GM12878 (cell line): ENCODE measurements around the gene YPEL2. TPM values are rescaled to one million over a fixed set of nuclear protein-coding genes. Genes with fewer than 3 reads are reported as not detected.

Source experiments
- ATAC-seq: fragments of 200-7000 bp; cut with Tn5 transposase; 3 replicates; pipeline ENCODE4 v1.9.1; 2020; ENCODE audit warnings: mild to moderate bottlenecking, moderate library complexity
- BruUV-seq: library from RNA; stranded (reverse); fragments of 400-500 nt; replicated peaks from 2 replicates; lab custom pipeline; 2021; lab: Mats Ljungman, UMichigan
- CTCF ChIA-PET: fragments of 300-600 bp; sonication (Branson Sonifier 250); formaldehyde crosslinking; extraction: SDS; loops from one replicate; lab custom pipeline; 2021; ENCODE audit warnings: inconsistent platforms; lab: Yijun Ruan, JAX
- POLR2A ChIA-PET: fragments of 350-600 bp; formaldehyde crosslinking; extraction: SDS; loops from one replicate; lab custom pipeline; 2021; ENCODE audit warnings: inconsistent platforms; lab: Charles Lee
- RAD21 ChIA-PET: fragments of 300-600 bp; sonication (Branson Sonifier 250); formaldehyde crosslinking; loops from one replicate; lab custom pipeline; 2023; ENCODE audit warnings: antibody characterized with exemption; ENCODE audit not compliant: unreplicated experiment; lab: Charles Lee
- SMC1A ChIA-PET: fragments of 300-600 bp; sonication (Branson Sonifier 250); formaldehyde crosslinking; loops from one replicate; lab custom pipeline; 2023; ENCODE audit not compliant: unreplicated experiment, uncharacterized antibody; lab: Charles Lee
- DNase-seq: peaks from one replicate; pipeline ENCODE4 v3.0.0-alpha.2; 2011; ENCODE audit warnings: low read depth, low spot score
- FAIRE-seq: peaks from 3 replicates; lab custom pipeline; 2011; peaks lifted over from hg19 to GRCh38; lab: Jason Lieb, UNC
- H2AFZ ChIP-seq: 2 replicates; pipeline ENCODE4 v1.6.0; 2011; ENCODE audit warnings: low read depth, low read length, control low read depth; ENCODE audit not compliant: control insufficient read depth
- H3K27ac ChIP-seq: 2 replicates; pipeline ENCODE4 v1.5.1; 2011; ENCODE audit warnings: control low read depth; ENCODE audit not compliant: control insufficient read depth, insufficient read depth
- H3K27me3 ChIP-seq, 2 experiments: replicated peaks in 1 of 2; 2 replicates each; pipeline versions ENCODE4 v1.6.0 to v1.6.1; 2011; ENCODE audit warnings: low read length in 1 of 2; ENCODE audit not compliant: control insufficient read depth in 2 of 2, insufficient read depth in 2 of 2
- H3K36me3 ChIP-seq, 2 experiments: 2 replicates each; pipeline ENCODE4 v1.5.1; 2011; ENCODE audit warnings: low read length in 1 of 2; ENCODE audit not compliant: control insufficient read depth in 2 of 2, insufficient read depth in 2 of 2
- H3K4me1 ChIP-seq: 2 replicates; pipeline ENCODE4 v1.6.1; 2011; ENCODE audit warnings: mild to moderate bottlenecking, low read length, moderate library complexity, mixed read lengths; ENCODE audit not compliant: control insufficient read depth, insufficient read depth
- H3K4me2 ChIP-seq: 2 replicates; pipeline ENCODE4 v1.6.0; 2011; ENCODE audit warnings: control low read depth; ENCODE audit not compliant: control insufficient read depth, insufficient read depth
- H3K4me3 ChIP-seq: fragments of 200-600 bp; sonication (generic); 2 replicates; pipeline ENCODE4 v1.5.1; 2016
- H3K79me2 ChIP-seq: 2 replicates; pipeline ENCODE4 v1.6.0; 2011; ENCODE audit warnings: low read length; ENCODE audit not compliant: control insufficient read depth, insufficient read depth
- H3K9ac ChIP-seq: 2 replicates; pipeline ENCODE4 v1.8.0; 2011; ENCODE audit warnings: low read length, control low read depth, mixed read lengths; ENCODE audit not compliant: control insufficient read depth, insufficient read depth
- H3K9me3 ChIP-seq: replicated peaks from 3 replicates; pipeline ENCODE4 v1.5.1; 2011; ENCODE audit warnings: mild to moderate bottlenecking, low read length; ENCODE audit not compliant: control insufficient read depth, insufficient read depth
- H4K20me1 ChIP-seq: 2 replicates; pipeline ENCODE4 v1.6.0; 2011; ENCODE audit not compliant: control insufficient read depth, insufficient read depth
- ELK1 ChIP-seq: IDR thresholded peaks from 2 replicates; pipeline ENCODE4 v1.6.1; 2012; ENCODE audit warnings: low read depth, low read length, improper control_type of control experiment
- FOXM1 ChIP-seq: IDR thresholded peaks from 2 replicates; pipeline ENCODE4 v1.6.1; 2012; ENCODE audit warnings: low read depth, mild to moderate bottlenecking, inconsistent platforms, low read length, moderate library complexity
- IRF5 ChIP-seq: fragments of 450-650 bp; IDR thresholded peaks from 2 replicates; pipeline ENCODE4 v1.6.1; 2017; ENCODE audit warnings: borderline replicate concordance
- RELB ChIP-seq: fragments of 450-650 bp; IDR thresholded peaks from 2 replicates; pipeline ENCODE4 v1.6.1; 2017; ENCODE audit warnings: low read depth, mild to moderate bottlenecking, moderate library complexity
- SREBF2 ChIP-seq: IDR thresholded peaks from 2 replicates; pipeline ENCODE4 v1.6.1; 2012; ENCODE audit warnings: mild to moderate bottlenecking, low read length
- TCF3 ChIP-seq: IDR thresholded peaks from 2 replicates; pipeline ENCODE4 v1.6.1; 2012; ENCODE audit warnings: low read depth, mild to moderate bottlenecking, low read length, borderline replicate concordance; ENCODE audit not compliant: insufficient read depth
- WGBS: methylation state at CpG from one replicate; pipeline ENCODE4 v1.1.6; 2016; ENCODE audit warnings: low lambda C conversion rate; ENCODE audit not compliant: insufficient replicate concordance, insufficient coverage; ENCODE audit errors: missing lambda C conversion rate; 5-methylcytosine and 5-hydroxymethylcytosine counted together
- in situ Hi-C: fragments of 300-500 bp; cut with MboI; formaldehyde crosslinking; loops from 9 replicates; pipeline ENCODE4 v1.14.3; 2018; ENCODE audit warnings: mixed read lengths
- intact Hi-C: fragments of 100-400 bp; cut with micrococcal nuclease; formaldehyde crosslinking; loops from one replicate; pipeline ENCODE4 v1.14.2; 2022; ENCODE audit not compliant: unreplicated experiment
- polyA plus RNA-seq, 11 experiments: library from polyadenylated mRNA; depleted of rRNA in 4 of 11; unstranded in 6 of 11; stranded (reverse) in 5 of 11; fragments of >200 nt; fragmentation: Nextera tagmentation in 4 of 11; fragmentation: Illumina TruSeq in 1 of 11; extraction: Ambion mirVana in 4 of 11; extraction: Trizol in 1 of 11; gene quantifications; 1 replicate in 1 of 11; 2 replicates in 10 of 11; pipeline versions ENCODE4 v1.2.1 to v1.2.3, GENCODE V29; 2011 to 2016; ENCODE audit warnings: inconsistent platforms in 2 of 11, missing spikeins in 2 of 11, low read depth in 1 of 11
- total RNA-seq, 4 experiments: library from RNA; depleted of rRNA in 3 of 4; stranded (reverse); fragments of >200 nt in 3 of 4; fragmentation: Illumina TruSeq in 1 of 4; extraction: Trizol in 1 of 4; gene quantifications; 2 replicates each; pipeline versions ENCODE4 v1.2.1 to v1.2.3, GENCODE V29; 2013 to 2021

YPEL2 gene
- total and polyA plus RNA-seq, 10 of the 15 experiments (the other 5 are each of a cell fraction or from before 2014, with no cell fraction given), result 0.11 to 8.1 (median 0.48) TPM

GRCh38 chr17:59405944-59406705, 74.7 kb downstream of the YPEL2 start:
- H3K36me3 ChIP-seq, result no peaks in the 10 kb centered on the region
- CTCF ChIA-PET, result interaction anchor here (1.0 kb wide), 1 partner anchor 76 kb away, joined by 4 read pairs; no protein-coding TSS in a partner anchor
- SMC1A ChIA-PET, result no interaction called here
- BruUV-seq, result no TSS peak
- RAD21 ChIA-PET, result no interaction called here
- H3K27ac ChIP-seq, result no peak overlapping the region
- no peaks in the 10 kb centered on the region for H4K20me1 ChIP-seq
- no peaks in the 10 kb centered on the region for H3K9me3 ChIP-seq
- TF ChIP-seq RELB (no peak), IRF5 (no peak), TCF3 (no peak), FOXM1 (no peak), ELK1 (no peak), SREBF2 (no peak)
- no peak overlapping the region for H2AFZ ChIP-seq
- H3K4me1 ChIP-seq, result no peaks in the 10 kb centered on the region
- no peak overlapping the region for H3K9ac ChIP-seq
- no peaks in the 10 kb centered on the region for H3K79me2 ChIP-seq
- H3K4me3 ChIP-seq, result no peak overlapping the region
- FAIRE-seq (no peak), ATAC-seq (no peak), DNase-seq (no peak)
- POLR2A ChIA-PET, result no interaction called here
- WGBS, result 61% methylated on average over 13 of the region's 13 CpGs
- in situ Hi-C loops (no loop called here), intact Hi-C loops (no loop called here)
- H3K4me2 ChIP-seq, result no peak overlapping the region
- no peaks in the 10 kb centered on the region for H3K27me3 ChIP-seq
